PC-3 (cell line): ENCODE results near the gene CKS2.

Experiments
- CTCF ChIP-seq: fragments of 300-600 bp; sonication (generic); conservative IDR thresholded peaks from 2 replicates; pipeline ENCODE4 v1.5.1; 2017; ENCODE audit warnings: antibody characterized with exemption, low read depth, mild to moderate bottlenecking, low read length
- EZH2 ChIP-seq: fragments of 300-600 bp; sonication (generic); IDR thresholded peaks from one replicate; pipeline ENCODE4 v1.6.1; 2017; ENCODE audit warnings: antibody characterized with exemption, mild to moderate bottlenecking, low read length; ENCODE audit not compliant: unreplicated experiment

- TF ChIP-seq CTCF (no peak), EZH2 (no peak)
Observed at GRCh38 chr9:89313842-89314241, 2.8 kb downstream of the CKS2 start.
